Measurements from ENCODE around the gene PARD3.

GRCh38 chr10:34612446-34612845 lies 202.7 kb downstream of the PARD3 start:
- TF ChIP-seq POLR2AphosphoS5 (IDR thresholded peaks at IDR 0.05) (no peak), CTCF (IDR thresholded peaks at IDR 0.05) (no peak), POLR2A (IDR thresholded peaks at IDR 0.05) (no peak), EP300 (IDR thresholded peaks at IDR 0.05) (no peak)
